Measurements from ENCODE around the gene EPHB2.
"Not testable (repeated sequence)": the region's sequence is repeated elsewhere in the genome, so short reads cannot be mapped to it uniquely, and the experiment has no call there.

The EPHB2 gene

GRCh38 chr1:22915816-22916470, 205.3 kb downstream of the EPHB2 start:
- no peak for DNase-seq (ENCODE audit: low spot score)

GRCh38 chr1:22916471-22916820, 205.8 kb downstream of the EPHB2 start:
- no peak for DNase-seq (ENCODE audit: low spot score)

- DNase-seq (ENCODE audit: low spot score), result no peak
These were observed 207.3 kb downstream of the EPHB2 start for GRCh38 chr1:22917989-22918388.

- DNase-seq (ENCODE audit: low spot score), result no peak
These were observed 208.0 kb downstream of the EPHB2 start for GRCh38 chr1:22918644-22919043.

GRCh38 chr1:22919341-22920025, 208.8 kb downstream of the EPHB2 start:
- no peak for DNase-seq (ENCODE audit: low spot score)

GRCh38 chr1:22920026-22920733, 209.5 kb downstream of the EPHB2 start:
- no peak for DNase-seq (ENCODE audit: low spot score)

GRCh38 chr1:22920734-22921451, 210.3 kb downstream of the EPHB2 start:
- no peak for DNase-seq (ENCODE audit: low spot score)

GRCh38 chr1:22921452-22922126, 210.9 kb downstream of the EPHB2 start:
- no peak for DNase-seq (ENCODE audit: low spot score)

- DNase-seq (ENCODE audit: low spot score), result peak; percentile 7
These were observed 212.0 kb downstream of the EPHB2 start for GRCh38 chr1:22922640-22923039.

- DNase-seq (ENCODE audit: low spot score), result no peak
These were observed 214.5 kb downstream of the EPHB2 start for GRCh38 chr1:22925111-22925510.

GRCh38 chr1:22930240-22930912, 219.7 kb downstream of the EPHB2 start:
- peak; percentile 42 for DNase-seq (ENCODE audit: low spot score)

- no peak for DNase-seq (ENCODE audit: low spot score)
These were observed 222.3 kb downstream of the EPHB2 start for GRCh38 chr1:22932803-22933470.

GRCh38 chr1:22935433-22935832, 224.8 kb downstream of the EPHB2 start:
- no peak for DNase-seq (ENCODE audit: low spot score)

GRCh38 chr1:22936681-22937080, 226.0 kb downstream of the EPHB2 start:
- no peak for DNase-seq (ENCODE audit: low spot score)

GRCh38 chr1:22941257-22941656, 230.6 kb downstream of the EPHB2 start:
- DNase-seq (ENCODE audit: low spot score), result no peak

- DNase-seq (ENCODE audit: low spot score), result no peak
These were observed 233.9 kb downstream of the EPHB2 start for GRCh38 chr1:22944346-22945055.

GRCh38 chr1:22945171-22945570, 234.5 kb downstream of the EPHB2 start:
- DNase-seq (ENCODE audit: low spot score), result not testable (repeated sequence)

- no peak for DNase-seq (ENCODE audit: low spot score)
These were observed 239.2 kb downstream of the EPHB2 start for GRCh38 chr1:22949822-22950331.

- no peak for DNase-seq (ENCODE audit: low spot score)
These were observed 241.2 kb downstream of the EPHB2 start for GRCh38 chr1:22951796-22952195.

- no peak for DNase-seq (ENCODE audit: low spot score)
These were observed 242.0 kb downstream of the EPHB2 start for GRCh38 chr1:22952694-22953056.
